B cell (primary cell): Measurements from ENCODE around the gene DRC7.

Experiments
- CTCF ChIP-seq: fragments of 200-600 bp; IDR thresholded peaks from one replicate; pipeline ENCODE4 v1.8.0; 2022; ENCODE audit warnings: antibody characterized with exemption, mild to moderate bottlenecking
- EZH2 ChIP-seq: IDR thresholded peaks from 2 replicates; pipeline ENCODE4 v1.6.1; 2012; ENCODE audit warnings: borderline replicate concordance, low read depth, mild to moderate bottlenecking, moderate library complexity, low read length; ENCODE audit not compliant: insufficient read depth, poor library complexity, severe bottlenecking

GRCh38 chr16:57744642-57744903 lies 50.0 kb downstream of the DRC7 start:
- TF ChIP-seq CTCF (no peak), EZH2 (no peak)
